GM12878 (cell line): ENCODE measurements around the gene NRSN1. TPM values are rescaled to one million over a fixed set of nuclear protein-coding genes. Genes with fewer than 3 reads are reported as not detected.

Source experiments
- ATAC-seq: fragments of 200-7000 bp; cut with Tn5 transposase; 3 replicates; pipeline ENCODE4 v1.9.1; 2020; ENCODE audit warnings: mild to moderate bottlenecking, moderate library complexity
- BruUV-seq: library from RNA; stranded (reverse); fragments of 400-500 nt; replicated peaks from 2 replicates; lab custom pipeline; 2021; lab: Mats Ljungman, UMichigan
- CTCF ChIA-PET: fragments of 300-600 bp; sonication (Branson Sonifier 250); formaldehyde crosslinking; extraction: SDS; loops from one replicate; lab custom pipeline; 2021; ENCODE audit warnings: inconsistent platforms; lab: Yijun Ruan, JAX
- POLR2A ChIA-PET: fragments of 350-600 bp; formaldehyde crosslinking; extraction: SDS; loops from one replicate; lab custom pipeline; 2021; ENCODE audit warnings: inconsistent platforms; lab: Charles Lee
- RAD21 ChIA-PET: fragments of 300-600 bp; sonication (Branson Sonifier 250); formaldehyde crosslinking; loops from one replicate; lab custom pipeline; 2023; ENCODE audit warnings: antibody characterized with exemption; ENCODE audit not compliant: unreplicated experiment; lab: Charles Lee
- SMC1A ChIA-PET: fragments of 300-600 bp; sonication (Branson Sonifier 250); formaldehyde crosslinking; loops from one replicate; lab custom pipeline; 2023; ENCODE audit not compliant: unreplicated experiment, uncharacterized antibody; lab: Charles Lee
- DNase-seq: peaks from one replicate; pipeline ENCODE4 v3.0.0-alpha.2; 2011; ENCODE audit warnings: low read depth, low spot score
- FAIRE-seq: peaks from 3 replicates; lab custom pipeline; 2011; peaks lifted over from hg19 to GRCh38; lab: Jason Lieb, UNC
- H2AFZ ChIP-seq: 2 replicates; pipeline ENCODE4 v1.6.0; 2011; ENCODE audit warnings: low read depth, low read length, control low read depth; ENCODE audit not compliant: control insufficient read depth
- H3K27ac ChIP-seq: 2 replicates; pipeline ENCODE4 v1.5.1; 2011; ENCODE audit warnings: control low read depth; ENCODE audit not compliant: control insufficient read depth, insufficient read depth
- H3K27me3 ChIP-seq, 2 experiments: replicated peaks in 1 of 2; 2 replicates each; pipeline versions ENCODE4 v1.6.0 to v1.6.1; 2011; ENCODE audit warnings: low read length in 1 of 2; ENCODE audit not compliant: control insufficient read depth in 2 of 2, insufficient read depth in 2 of 2
- H3K36me3 ChIP-seq, 2 experiments: 2 replicates each; pipeline ENCODE4 v1.5.1; 2011; ENCODE audit warnings: low read length in 1 of 2; ENCODE audit not compliant: control insufficient read depth in 2 of 2, insufficient read depth in 2 of 2
- H3K4me1 ChIP-seq: 2 replicates; pipeline ENCODE4 v1.6.1; 2011; ENCODE audit warnings: mild to moderate bottlenecking, low read length, moderate library complexity, mixed read lengths; ENCODE audit not compliant: control insufficient read depth, insufficient read depth
- H3K4me2 ChIP-seq: 2 replicates; pipeline ENCODE4 v1.6.0; 2011; ENCODE audit warnings: control low read depth; ENCODE audit not compliant: control insufficient read depth, insufficient read depth
- H3K4me3 ChIP-seq: fragments of 200-600 bp; sonication (generic); 2 replicates; pipeline ENCODE4 v1.5.1; 2016
- H3K79me2 ChIP-seq: 2 replicates; pipeline ENCODE4 v1.6.0; 2011; ENCODE audit warnings: low read length; ENCODE audit not compliant: control insufficient read depth, insufficient read depth
- H3K9ac ChIP-seq: 2 replicates; pipeline ENCODE4 v1.8.0; 2011; ENCODE audit warnings: low read length, control low read depth, mixed read lengths; ENCODE audit not compliant: control insufficient read depth, insufficient read depth
- H3K9me3 ChIP-seq: replicated peaks from 3 replicates; pipeline ENCODE4 v1.5.1; 2011; ENCODE audit warnings: mild to moderate bottlenecking, low read length; ENCODE audit not compliant: control insufficient read depth, insufficient read depth
- H4K20me1 ChIP-seq: 2 replicates; pipeline ENCODE4 v1.6.0; 2011; ENCODE audit not compliant: control insufficient read depth, insufficient read depth
- BHLHE40 ChIP-seq, 2 experiments: fragments of 450-650 bp in 1 of 2; IDR thresholded peaks; 2 replicates each; pipeline ENCODE4 v1.6.1; 2011 to 2017; ENCODE audit warnings: low read depth in 2 of 2, borderline replicate concordance in 1 of 2, improper control_type of control experiment in 1 of 2, low read length in 1 of 2, mild to moderate bottlenecking in 1 of 2
- EED ChIP-seq: sonication (generic); IDR thresholded peaks from 2 replicates; pipeline ENCODE4 v1.6.1; 2016; ENCODE audit warnings: antibody characterized with exemption, low read depth
- GABPA ChIP-seq: IDR thresholded peaks from 2 replicates; pipeline ENCODE4 v1.6.1; 2014; ENCODE audit warnings: antibody characterized with exemption, low read depth, mild to moderate bottlenecking, inconsistent platforms
- HDAC6 ChIP-seq: fragments of 200-600 bp; sonication (generic); IDR thresholded peaks from one replicate; pipeline ENCODE4 v1.8.0; 2017; ENCODE audit warnings: antibody characterized with exemption; ENCODE audit not compliant: unreplicated experiment
- MYC ChIP-seq: IDR thresholded peaks from 2 replicates; pipeline ENCODE4 v1.6.1; 2011; ENCODE audit warnings: mild to moderate bottlenecking, low read length, moderate library complexity, inconsistent platforms; ENCODE audit not compliant: insufficient read depth, insufficient replicate concordance, insufficient read length, severe bottlenecking
- NR2F1 ChIP-seq: fragments of 450-650 bp; conservative IDR thresholded peaks from 2 replicates; pipeline ENCODE4 v1.6.1; 2017; ENCODE audit warnings: mild to moderate bottlenecking
- POU2F2 ChIP-seq: IDR thresholded peaks from 3 replicates; pipeline ENCODE4 v1.6.1; 2011; ENCODE audit warnings: low read depth, mild to moderate bottlenecking, low read length, borderline replicate concordance
- RUNX3 ChIP-seq: IDR thresholded peaks from 2 replicates; pipeline ENCODE4 v1.6.1; 2012; ENCODE audit warnings: low read length, inconsistent platforms
- ZBTB4 ChIP-seq: fragments of 450-650 bp; formaldehyde crosslinking; IDR thresholded peaks from 2 replicates; pipeline ENCODE4 v1.4.0; 2022; ENCODE audit warnings: mild to moderate bottlenecking, moderate library complexity
- ZNF207 ChIP-seq: fragments of 450-650 bp; IDR thresholded peaks from 2 replicates; pipeline ENCODE4 v1.6.1; 2014; ENCODE audit warnings: antibody characterized with exemption, mild to moderate bottlenecking, borderline replicate concordance
- WGBS: methylation state at CpG from one replicate; pipeline ENCODE4 v1.1.6; 2016; ENCODE audit warnings: low lambda C conversion rate; ENCODE audit not compliant: insufficient replicate concordance, insufficient coverage; ENCODE audit errors: missing lambda C conversion rate; 5-methylcytosine and 5-hydroxymethylcytosine counted together
- in situ Hi-C: fragments of 300-500 bp; cut with MboI; formaldehyde crosslinking; loops from 9 replicates; pipeline ENCODE4 v1.14.3; 2018; ENCODE audit warnings: mixed read lengths
- intact Hi-C: fragments of 100-400 bp; cut with micrococcal nuclease; formaldehyde crosslinking; loops from one replicate; pipeline ENCODE4 v1.14.2; 2022; ENCODE audit not compliant: unreplicated experiment
- polyA plus RNA-seq, 11 experiments: library from polyadenylated mRNA; depleted of rRNA in 4 of 11; unstranded in 6 of 11; stranded (reverse) in 5 of 11; fragments of >200 nt; fragmentation: Nextera tagmentation in 4 of 11; fragmentation: Illumina TruSeq in 1 of 11; extraction: Ambion mirVana in 4 of 11; extraction: Trizol in 1 of 11; gene quantifications; 1 replicate in 1 of 11; 2 replicates in 10 of 11; pipeline versions ENCODE4 v1.2.1 to v1.2.3, GENCODE V29; 2011 to 2016; ENCODE audit warnings: inconsistent platforms in 2 of 11, missing spikeins in 2 of 11, low read depth in 1 of 11
- total RNA-seq, 4 experiments: library from RNA; depleted of rRNA in 3 of 4; stranded (reverse); fragments of >200 nt in 3 of 4; fragmentation: Illumina TruSeq in 1 of 4; extraction: Trizol in 1 of 4; gene quantifications; 2 replicates each; pipeline versions ENCODE4 v1.2.1 to v1.2.3, GENCODE V29; 2013 to 2021

NRSN1 gene
- total and polyA plus RNA-seq, 10 of the 15 experiments (the other 5 are each of a cell fraction or from before 2014, with no cell fraction given), result not detected

- no peak for TF ChIP-seq NR2F1
Measured at GRCh38 chr6:24110417-24110816, 15.6 kb upstream of the NRSN1 start (continued).

- no peaks in the 10 kb centered on the region for H3K36me3 ChIP-seq
- H3K27ac ChIP-seq, result no peak overlapping the region
- ChIA-PET SMC1A (no interaction called here), CTCF (no interaction called here), POLR2A (no interaction called here), RAD21 (no interaction called here)
- in situ Hi-C loops (no loop called here), intact Hi-C loops (no loop called here)
- TF ChIP-seq HDAC6 (no peak), BHLHE40 (IDR thresholded peaks at IDR 0.05; ENCODE audit: borderline replicate concordance in 1 of 2, low read depth in 2 of 2, low read length in 1 of 2) (no peak)
- no peaks in the 10 kb centered on the region for H3K79me2 ChIP-seq
- ATAC-seq, result no peak
- no peak overlapping the region for H3K4me2 ChIP-seq
- H3K27me3 ChIP-seq, result no peaks in the 10 kb centered on the region
- DNase-seq, result no peak
- H3K4me3 ChIP-seq, result no peak overlapping the region
- no peaks in the 10 kb centered on the region for H4K20me1 ChIP-seq
- no peak for FAIRE-seq
- no peaks in the 10 kb centered on the region for H3K4me1 ChIP-seq
- H2AFZ ChIP-seq, result no peak overlapping the region
- no peak overlapping the region for H3K9ac ChIP-seq
- BruUV-seq, result no TSS peak
- H3K9me3 ChIP-seq, result no peaks in the 10 kb centered on the region
Measured at GRCh38 chr6:24113891-24114290, 12.1 kb upstream of the NRSN1 start.

DNA sequence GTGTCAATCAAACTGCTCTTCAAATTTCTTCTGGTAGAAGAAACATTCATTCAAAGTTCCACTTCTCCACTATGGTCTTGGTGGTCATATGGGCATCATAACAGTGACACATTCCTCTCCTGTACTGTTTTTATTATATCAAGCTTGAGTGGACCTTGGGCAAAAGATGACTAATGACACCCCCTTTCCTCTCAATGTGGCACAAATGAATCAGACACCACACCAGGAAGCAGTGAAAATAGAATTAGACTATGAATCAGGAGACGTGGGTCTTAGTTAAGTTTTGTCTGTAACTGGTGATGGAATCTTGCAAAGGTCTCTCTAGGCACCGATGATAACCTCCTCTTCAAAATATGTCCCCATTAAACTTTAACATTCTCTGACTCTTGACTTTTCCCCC is 9.0 kb upstream of the NRSN1 start:
- Histone ChIP-seq H3K27me3 (no peaks in the 10 kb centered on the region), H3K4me3 (no peak overlapping the region), H3K36me3 (no peaks in the 10 kb centered on the region), H3K4me2 (no peak overlapping the region), H3K9ac (no peak overlapping the region), H3K79me2 (no peaks in the 10 kb centered on the region), H3K9me3 (no peaks in the 10 kb centered on the region), H3K27ac (no peak overlapping the region), H4K20me1 (no peaks in the 10 kb centered on the region), H3K4me1 (no peaks in the 10 kb centered on the region), H2AFZ (no peak overlapping the region)
- ChIA-PET SMC1A (interaction anchor here (1.2 kb wide), 1 partner anchor 44 kb away, joined by 3 read pairs; no protein-coding TSS in a partner anchor), RAD21 (no interaction called here), POLR2A (no interaction called here), CTCF (no interaction called here)
- intact Hi-C loops (no loop called here), in situ Hi-C loops (no loop called here)
- DNase-seq (no peak), FAIRE-seq (no peak), ATAC-seq (no peak)
- whole genome bisulfite sequencing, result 3% methylated on average over 2 of the region's 2 CpGs
- BruUV-seq, result no TSS peak
- no peak for TF ChIP-seq EED
- TF ChIP-seq ZNF207, result no peak
- no peak for TF ChIP-seq GABPA
- no peak for TF ChIP-seq ZBTB4 (CRISPR knock-in tag)
- no peak for TF ChIP-seq RUNX3
- no peak for TF ChIP-seq POU2F2
- no peak for TF ChIP-seq MYC
